ENCODE measurements around the gene HHAT. TPM values are rescaled to one million over a fixed set of nuclear protein-coding genes. Genes with fewer than 3 reads are reported as not detected.

HHAT gene
- total and polyA plus RNA-seq, 9 of the 15 experiments (the other 6 are each of a cell fraction or from before 2014, with no cell fraction given), result 0.07 to 0.16 (median 0.13) TPM; not detected in 1

- Histone ChIP-seq H3K27me3 (ENCODE audit: control insufficient read depth in 2 of 2, insufficient read depth in 2 of 2, low read length in 2 of 2) (peaks cover 0 to 6% of the 10 kb centered on the region in 2 experiments; a peak in 2 of 5 replicates), H4K20me1 (replicated peaks; ENCODE audit: control insufficient read depth, insufficient read depth, low read length) (no peaks in the 10 kb centered on the region), H3K4me2 (ENCODE audit: insufficient read depth, low read length) (no peak overlapping the region), H3K4me1 (replicated peaks in 1 of 2; ENCODE audit: control insufficient read depth in 2 of 2, insufficient read depth in 2 of 2, low read length in 2 of 2) (no peaks in the 10 kb centered on the region), H3K27ac (ENCODE audit: extremely low read depth, low read depth, low read length) (no peak overlapping the region), H2AFZ (ENCODE audit: low read depth, low read length) (no peak overlapping the region), H3K36me3 (ENCODE audit: control insufficient read depth, insufficient read depth, low read length) (no peaks in the 10 kb centered on the region), H3K9me1 (ENCODE audit: control insufficient read depth, insufficient read depth, low read length) (no peaks in the 10 kb centered on the region), H3K79me2 (ENCODE audit: control insufficient read depth, insufficient read depth, low read length) (no peaks in the 10 kb centered on the region), H3K9ac (ENCODE audit: insufficient read depth in 1 of 2, low read depth in 2 of 2, low read length in 2 of 2) (no peak overlapping the region), H3K9me3 (replicated peaks; ENCODE audit: control insufficient read depth, insufficient read depth, low read depth, low read length) (no peaks in the 10 kb centered on the region), H3K4me3 (no peak overlapping the region)
- BruUV-seq (replicated peaks), result no TSS peak
- no peak for DNase-seq (ENCODE audit: extremely low read depth in 1 of 4, low spot score in 3 of 4)
- no peak for FAIRE-seq
- POLR2A ChIA-PET, result no interaction called here
- in situ Hi-C loops (cut with MboI), result loop anchor here (5.0 kb wide), 1 partner anchor 494 kb away; no protein-coding TSS in a partner anchor
- 0% methylated on average over 2 of the region's 2 CpGs for WGBS (ENCODE audit: insufficient coverage, low coverage, missing lambda C conversion rate)
- CTCF ChIA-PET (ENCODE audit: low intra/inter-chr PET ratio), result no interaction called here
- TF ChIP-seq CHCHD3 (CRISPR knock-in tag; IDR thresholded peaks at IDR 0.05), result no peak
- no peak for TF ChIP-seq NFATC3 (IDR thresholded peaks at IDR 0.05)
- no peak for TF ChIP-seq ILF3 (IDR thresholded peaks at IDR 0.05; ENCODE audit: borderline replicate concordance)
- TF ChIP-seq KDM2B (CRISPR knock-in tag; IDR thresholded peaks at IDR 0.05), result no peak
- no peak for TF ChIP-seq ZNF431 (CRISPR knock-in tag; IDR thresholded peaks at IDR 0.05)
- no peak for TF ChIP-seq SMARCC2 (IDR thresholded peaks at IDR 0.05; ENCODE audit: low read depth)
- no peak for TF ChIP-seq C11orf30 (IDR thresholded peaks at IDR 0.05; ENCODE audit: low read depth)
- no peak for TF ChIP-seq RBFOX2 (IDR thresholded peaks at IDR 0.05; ENCODE audit: low read depth, low read length)
- TF ChIP-seq ZBTB17 (CRISPR knock-in tag; IDR thresholded peaks at IDR 0.05), result no peak
- TF ChIP-seq PKNOX1 (IDR thresholded peaks at IDR 0.05), result no peak
- no peak for TF ChIP-seq POLR2AphosphoS5 (IDR thresholded peaks at IDR 0.05; ENCODE audit: control insufficient read depth, insufficient read depth, low read depth, low read length)
- TF ChIP-seq NONO (IDR thresholded peaks at IDR 0.05; ENCODE audit: low read depth in 2 of 2, low read length in 1 of 2), result no peak
- TF ChIP-seq TSC22D4 (tag; IDR thresholded peaks at IDR 0.05), result no peak
- TF ChIP-seq SIX5 (IDR thresholded peaks at IDR 0.05; ENCODE audit: borderline replicate concordance in 1 of 2, insufficient read depth in 1 of 2, low read depth in 1 of 2, low read length in 2 of 2), result no peak
- TF ChIP-seq ESRRA (IDR thresholded peaks at IDR 0.05; ENCODE audit: borderline replicate concordance, low read depth), result no peak
- no peak for TF ChIP-seq SP1 (CRISPR knock-in tag; IDR thresholded peaks at IDR 0.05)
- ATAC-seq, result no peak
- intact Hi-C loops (cut with micrococcal nuclease), result no loop called here
Observed at GRCh38 chr1:210646258-210646616, 317.5 kb downstream of the HHAT start.
